ENCODE data around the gene TMEM26. TPM values are rescaled to one million over a fixed set of nuclear protein-coding genes. Genes with fewer than 3 reads are reported as not detected.
A peak's percentile ranks its signal among the peaks of the same experiment; 100 is the strongest.

Gene TMEM26
- polyA plus RNA-seq, 1 experiment, result 1.3 TPM

DNA sequence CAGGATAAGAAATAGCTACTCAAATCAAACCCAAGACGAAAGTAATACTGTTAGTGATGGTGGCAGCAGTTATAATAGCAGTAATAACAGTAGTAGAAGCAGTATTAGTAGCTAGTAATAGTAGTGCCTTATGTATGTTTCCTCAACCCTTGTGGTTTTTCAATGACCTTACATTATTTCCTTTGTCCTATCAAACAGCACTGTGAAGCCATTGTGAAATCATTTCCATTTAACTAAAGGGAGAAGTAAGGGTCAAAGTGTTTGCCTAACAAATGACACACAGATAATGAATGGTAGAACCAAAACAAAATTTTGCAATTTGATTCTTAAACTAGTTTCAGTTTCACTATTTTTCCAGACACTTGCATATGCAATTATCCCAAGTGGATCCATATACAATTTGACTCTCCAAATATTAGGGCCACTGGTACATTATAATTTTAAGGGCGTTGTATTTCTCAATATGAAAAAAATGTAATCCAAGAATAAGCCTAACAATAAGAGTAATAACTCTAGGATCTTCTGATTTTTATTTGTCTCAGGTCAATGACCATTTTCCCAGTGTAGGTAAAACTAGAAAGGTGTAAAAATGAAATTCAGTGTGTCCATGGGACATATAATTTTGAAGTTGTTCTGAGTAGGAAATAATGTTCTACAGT lies 33.7 kb upstream of the TMEM26 start:
- ChIA-PET CTCF (interaction anchor here (0.5 kb wide), 1 partner anchor 263 kb away, joined by 3 read pairs; no protein-coding TSS in a partner anchor), POLR2A (no interaction called here)
- TF ChIP-seq, protein P1, sequence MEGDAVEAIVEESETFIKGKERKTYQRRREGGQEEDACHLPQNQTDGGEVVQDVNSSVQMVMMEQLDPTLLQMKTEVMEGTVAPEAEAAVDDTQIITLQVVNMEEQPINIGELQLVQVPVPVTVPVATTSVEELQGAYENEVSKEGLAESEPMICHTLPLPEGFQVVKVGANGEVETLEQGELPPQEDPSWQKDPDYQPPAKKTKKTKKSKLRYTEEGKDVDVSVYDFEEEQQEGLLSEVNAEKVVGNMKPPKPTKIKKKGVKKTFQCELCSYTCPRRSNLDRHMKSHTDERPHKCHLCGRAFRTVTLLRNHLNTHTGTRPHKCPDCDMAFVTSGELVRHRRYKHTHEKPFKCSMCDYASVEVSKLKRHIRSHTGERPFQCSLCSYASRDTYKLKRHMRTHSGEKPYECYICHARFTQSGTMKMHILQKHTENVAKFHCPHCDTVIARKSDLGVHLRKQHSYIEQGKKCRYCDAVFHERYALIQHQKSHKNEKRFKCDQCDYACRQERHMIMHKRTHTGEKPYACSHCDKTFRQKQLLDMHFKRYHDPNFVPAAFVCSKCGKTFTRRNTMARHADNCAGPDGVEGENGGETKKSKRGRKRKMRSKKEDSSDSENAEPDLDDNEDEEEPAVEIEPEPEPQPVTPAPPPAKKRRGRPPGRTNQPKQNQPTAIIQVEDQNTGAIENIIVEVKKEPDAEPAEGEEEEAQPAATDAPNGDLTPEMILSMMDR (IDR thresholded peaks at IDR 0.05; ENCODE audit: insufficient read depth, low read depth, low read length), result no peak
- Histone ChIP-seq H3K4me3 (ENCODE audit: low read depth, low read length) (no peak overlapping the region), H3K36me3 (ENCODE audit: control insufficient read depth, insufficient read depth, low read length) (no peaks in the 10 kb centered on the region), H3K27me3 (ENCODE audit: control insufficient read depth, insufficient read depth, low read length) (no peaks in the 10 kb centered on the region)
- DNase-seq (ENCODE audit: low read depth), result peak; percentile 7

DNA sequence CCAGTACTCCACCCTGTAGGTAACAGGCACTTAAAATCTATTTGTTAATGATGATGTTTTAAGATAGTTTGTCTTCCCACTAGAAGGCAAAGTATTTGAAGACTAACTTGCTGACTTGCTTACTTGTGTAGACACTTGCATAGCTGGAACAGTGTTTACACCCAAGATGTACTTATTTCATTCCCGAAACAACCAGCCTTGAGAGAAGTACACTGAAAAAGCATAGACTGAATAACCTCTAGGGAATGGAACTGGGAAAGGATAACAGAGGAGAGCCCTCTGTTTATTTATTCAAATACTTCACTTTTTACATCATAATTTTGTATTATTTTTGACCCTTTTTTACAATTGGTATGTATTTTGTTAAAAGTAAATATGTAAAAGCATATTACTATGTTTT lies 33.1 kb upstream of the TMEM26 start:
- CTCF ChIA-PET, result interaction anchor here (0.6 kb wide), 1 partner anchor 17 kb away, joined by 3 read pairs; no protein-coding TSS in a partner anchor
- Histone ChIP-seq H3K27me3 (ENCODE audit: control insufficient read depth, insufficient read depth, low read length) (no peaks in the 10 kb centered on the region), H3K36me3 (ENCODE audit: control insufficient read depth, insufficient read depth, low read length) (no peaks in the 10 kb centered on the region), H3K4me3 (ENCODE audit: low read depth, low read length) (no peak overlapping the region)
- TF ChIP-seq, protein P1 (IDR thresholded peaks at IDR 0.05; ENCODE audit: insufficient read depth, low read depth, low read length), result no peak
- DNase-seq (ENCODE audit: low read depth), result no peak
- POLR2A ChIA-PET, result no interaction called here

- ChIA-PET POLR2A (no interaction called here), CTCF (interaction anchor here (0.6 to 1.1 kb wide), 2 partner anchors 43 to 155 kb away, joined by 3 to 5 read pairs; no protein-coding TSS in a partner anchor)
- TF ChIP-seq, protein P1 (IDR thresholded peaks at IDR 0.05; ENCODE audit: insufficient read depth, low read depth, low read length), result no peak
- Histone ChIP-seq H3K36me3 (ENCODE audit: control insufficient read depth, insufficient read depth, low read length) (no peaks in the 10 kb centered on the region), H3K4me3 (ENCODE audit: low read depth, low read length) (no peak overlapping the region), H3K27me3 (ENCODE audit: control insufficient read depth, insufficient read depth, low read length) (no peaks in the 10 kb centered on the region)
- no peak for DNase-seq (ENCODE audit: low read depth)
Measured at GRCh38 chr10:61481597-61481996, 28.4 kb upstream of the TMEM26 start.

DNA sequence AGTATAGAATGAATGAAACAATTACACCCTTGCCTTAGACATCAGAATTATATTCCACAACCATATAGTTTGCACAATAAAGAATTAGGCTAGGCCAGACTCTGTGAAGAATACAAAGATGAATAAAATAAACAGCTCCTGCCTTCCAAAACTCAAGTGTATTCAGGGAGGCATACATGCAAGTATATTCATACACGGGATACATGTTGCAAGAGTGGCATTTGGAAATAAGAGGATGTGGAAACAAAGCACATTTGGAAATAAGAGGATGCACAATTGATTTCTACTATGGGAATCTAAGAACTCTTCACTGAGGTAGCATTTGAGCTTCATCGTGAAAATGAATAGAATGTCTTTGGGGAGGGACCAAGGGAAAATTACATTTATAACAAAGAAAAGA lies 27.0 kb upstream of the TMEM26 start:
- DNase-seq (ENCODE audit: low read depth), result no peak

DNA sequence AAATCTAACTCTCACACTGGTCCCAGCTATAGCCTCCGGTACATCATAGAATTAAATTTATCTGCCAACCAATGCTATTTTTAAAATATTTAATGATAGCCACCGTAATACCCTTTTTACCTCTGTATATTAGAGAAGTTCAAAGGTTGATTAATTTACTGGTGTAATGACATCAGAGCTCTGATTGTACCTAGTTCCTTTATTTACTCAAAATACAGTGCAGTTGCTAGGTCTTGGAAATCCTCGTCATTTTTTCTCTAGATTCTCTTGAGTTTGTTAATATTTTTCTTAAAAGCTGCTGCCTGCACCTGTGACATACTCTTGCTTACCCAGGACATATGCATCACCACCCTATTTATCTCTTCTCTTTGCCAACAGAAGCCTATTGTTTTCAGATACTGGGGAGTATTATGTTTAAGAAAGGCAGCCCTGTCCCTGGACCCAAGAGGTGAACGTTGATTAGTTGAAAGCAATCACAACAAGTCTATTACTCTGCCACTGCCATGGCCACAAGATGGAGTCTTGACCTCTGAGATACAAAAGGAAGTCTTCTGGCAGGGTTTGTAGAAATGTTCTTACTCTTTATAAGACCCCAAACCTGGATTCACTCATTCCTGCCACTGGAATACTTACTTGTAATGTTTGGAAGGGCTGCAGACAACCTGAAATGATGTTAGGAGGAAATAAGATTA lies 25.6 kb upstream of the TMEM26 start:
- no peak for DNase-seq (ENCODE audit: low read depth)
- Histone ChIP-seq H3K36me3 (ENCODE audit: control insufficient read depth, insufficient read depth, low read length) (no peaks in the 10 kb centered on the region), H3K27me3 (ENCODE audit: control insufficient read depth, insufficient read depth, low read length) (no peaks in the 10 kb centered on the region), H3K4me3 (ENCODE audit: low read depth, low read length) (no peak overlapping the region)
- POLR2A ChIA-PET, result no interaction called here
- TF ChIP-seq, protein P1 (IDR thresholded peaks at IDR 0.05; ENCODE audit: insufficient read depth, low read depth, low read length), result no peak
- CTCF ChIA-PET, result no interaction called here

More for the DNA sequence above, 27.0 kb upstream of the TMEM26 start:
- TF ChIP-seq, protein P1 (IDR thresholded peaks at IDR 0.05; ENCODE audit: insufficient read depth, low read depth, low read length), result no peak
- no peak overlapping the region for H3K4me3 ChIP-seq (ENCODE audit: low read depth, low read length)
- POLR2A ChIA-PET, result no interaction called here
- H3K27me3 ChIP-seq (ENCODE audit: control insufficient read depth, insufficient read depth, low read length), result no peaks in the 10 kb centered on the region
- CTCF ChIA-PET, result no interaction called here
- H3K36me3 ChIP-seq (ENCODE audit: control insufficient read depth, insufficient read depth, low read length), result no peaks in the 10 kb centered on the region
